Measurements from ENCODE around the gene ZNF185. TPM values are rescaled to one million over a fixed set of nuclear protein-coding genes. Genes with fewer than 3 reads are reported as not detected.

The ZNF185 gene
- polyA plus RNA-seq, 12 donors: 10.2 to 37.1 (median 18.8) TPM; not detected in 1

GRCh38 chrX:152917656-152918579, 20.1 kb downstream of the ZNF185 start:
- DNase-seq: no peak

GRCh38 chrX:152918707-152919106, 20.8 kb downstream of the ZNF185 start:
- no peak for DNase-seq

GRCh38 chrX:152923599-152923998, 25.7 kb downstream of the ZNF185 start:
- DNase-seq: no peak

GRCh38 chrX:152925835-152926234, 28.0 kb downstream of the ZNF185 start:
- no peak for DNase-seq

GRCh38 chrX:152926279-152926678, 28.4 kb downstream of the ZNF185 start:
- peak; percentile 35 for DNase-seq

GRCh38 chrX:152926923-152927322, 29.1 kb downstream of the ZNF185 start:
- no peak for DNase-seq

GRCh38 chrX:152927858-152928760, 30.2 kb downstream of the ZNF185 start:
- no peak for DNase-seq

- no peak for DNase-seq
Measured at GRCh38 chrX:152928761-152929400, 31.0 kb downstream of the ZNF185 start.

GRCh38 chrX:152929898-152930297, 32.0 kb downstream of the ZNF185 start:
- DNase-seq: no peak

GRCh38 chrX:152930516-152930915, 32.6 kb downstream of the ZNF185 start:
- DNase-seq: no peak

- DNase-seq: no peak
Measured at GRCh38 chrX:152932144-152932543, 34.3 kb downstream of the ZNF185 start.

GRCh38 chrX:152932598-152933175, 34.8 kb downstream of the ZNF185 start:
- DNase-seq: no peak

GRCh38 chrX:152936306-152936705, 38.4 kb downstream of the ZNF185 start:
- no peak for DNase-seq

GRCh38 chrX:152937236-152937635, 39.4 kb downstream of the ZNF185 start:
- no peak for DNase-seq

GRCh38 chrX:152941328-152942076, 43.6 kb downstream of the ZNF185 start:
- peak; percentile 88 for DNase-seq

GRCh38 chrX:152942077-152942442, 44.2 kb downstream of the ZNF185 start:
- no peak for DNase-seq

- DNase-seq: no peak
Measured at GRCh38 chrX:152943826-152944225, 46.0 kb downstream of the ZNF185 start.

GRCh38 chrX:152945021-152945979, 47.4 kb downstream of the ZNF185 start:
- DNase-seq: no peak

- DNase-seq: no peak
Measured at GRCh38 chrX:152946681-152947080, 48.8 kb downstream of the ZNF185 start.
